Testis (tissue), 2 donors: ENCODE measurements around the gene MAPKAP1.

Experiments
- CTCF ChIP-seq, 3 experiments: fragments of 450-650 bp in 2 of 3; fragments of 200-600 bp in 1 of 3; sonication (generic) in 1 of 3; IDR thresholded peaks; one replicate each; pipeline ENCODE4 v1.5.1; 2016 to 2019; ENCODE audit warnings: antibody characterized with exemption in 3 of 3, mild to moderate bottlenecking in 2 of 3, moderate library complexity in 1 of 3
- POLR2A ChIP-seq: fragments of 450-650 bp; IDR thresholded peaks from one replicate; pipeline ENCODE4 v1.6.1; 2017; ENCODE audit warnings: antibody characterized with exemption, mild to moderate bottlenecking, moderate library complexity

- TF ChIP-seq CTCF (IDR thresholded peaks at IDR 0.05) = no peak
- no peak for TF ChIP-seq POLR2A
Observed at GRCh38 chr9:125410522-125410894, 296.5 kb downstream of the MAPKAP1 start.
